Activated T-cell treated with anti-CD3 and anti-CD28 coated beads for 24 hours (primary cell): ENCODE results near the gene ARL6IP5.

Experiments used
- DNase-seq: peaks from one replicate; pipeline ENCODE4 v3.0.0-alpha.2; 2020; ENCODE audit warnings: low read depth

Gene ARL6IP5

GRCh38 chr3:69116897-69117296 lies 32.2 kb downstream of the ARL6IP5 start:
- DNase-seq: no peak

GRCh38 chr3:69118555-69118954 lies 33.8 kb downstream of the ARL6IP5 start:
- no peak for DNase-seq

- no peak for DNase-seq
Observed at GRCh38 chr3:69119138-69119537, 34.4 kb downstream of the ARL6IP5 start.

DNA sequence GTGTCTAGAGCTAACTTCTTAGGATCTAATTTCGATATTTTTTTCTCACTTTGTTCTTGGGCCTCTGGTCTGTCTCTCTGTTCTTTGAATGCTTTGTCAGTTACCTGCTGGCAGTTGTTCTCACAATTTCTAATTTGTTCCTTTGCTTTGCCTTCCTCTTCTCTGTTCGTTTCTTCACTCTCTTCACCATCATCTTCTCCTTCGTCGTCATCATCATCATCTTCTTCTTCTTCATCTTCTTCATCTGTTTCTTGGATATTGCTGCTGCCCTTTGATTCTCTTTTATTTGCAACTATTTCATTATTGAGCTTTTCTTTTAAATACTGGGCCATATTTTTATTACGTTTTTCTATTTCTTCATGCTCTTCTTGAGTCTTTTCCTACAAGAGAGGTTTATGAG lies 34.9 kb downstream of the ARL6IP5 start:
- DNase-seq: no peak

- DNase-seq: peak; percentile 77
Observed at GRCh38 chr3:69120879-69121464, 36.2 kb downstream of the ARL6IP5 start.

GRCh38 chr3:69121513-69121912 lies 36.8 kb downstream of the ARL6IP5 start:
- DNase-seq: no peak

GRCh38 chr3:69121950-69122349 lies 37.2 kb downstream of the ARL6IP5 start:
- no peak for DNase-seq

DNA sequence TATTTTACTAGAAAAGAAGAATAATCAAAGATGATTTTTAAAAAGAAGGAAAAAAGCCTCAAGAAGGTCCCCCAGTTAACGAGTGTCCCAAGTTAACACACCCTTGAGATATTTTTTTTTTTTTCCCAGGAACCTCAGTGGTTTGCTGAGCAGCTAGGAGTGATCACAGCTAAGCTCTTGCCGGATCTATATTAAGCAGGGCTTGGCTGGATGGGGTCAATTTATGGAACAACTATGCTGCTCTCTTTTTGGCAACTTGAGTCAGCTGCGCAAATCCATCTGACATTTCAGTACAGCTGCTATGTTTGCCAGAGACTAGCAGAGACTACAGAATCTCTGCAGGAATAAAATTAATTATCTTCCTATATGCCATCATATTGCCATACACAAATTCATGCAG lies 37.7 kb downstream of the ARL6IP5 start, which contains the start of gene LMOD3:
TSS of gene LMOD3 (minus strand) at position 193 of the 400 bp plus-strand sequence. CDS start 209 bp downstream, outside the sequence.
- DNase-seq: no peak

DNA sequence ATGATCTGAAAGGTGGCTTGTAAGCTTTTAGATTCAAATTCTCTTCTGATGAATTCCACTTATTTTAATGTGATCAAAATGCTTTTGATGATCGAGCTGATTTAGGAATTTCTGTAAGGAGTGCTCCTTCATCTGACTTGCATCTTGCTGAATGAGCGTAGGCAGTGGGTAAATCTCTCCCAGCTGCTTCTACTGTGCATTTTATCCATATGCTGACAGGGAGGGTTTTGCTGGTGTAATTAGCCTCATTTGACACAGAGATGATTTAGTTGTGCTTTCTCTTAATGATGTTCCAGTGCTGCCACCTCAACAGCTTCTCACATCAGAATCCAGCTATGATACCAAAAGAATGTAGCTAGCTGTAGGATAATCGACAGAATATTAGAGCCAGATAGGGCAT lies 41.5 kb downstream of the ARL6IP5 start:
- no peak for DNase-seq

GRCh38 chr3:69126999-69127398 lies 42.3 kb downstream of the ARL6IP5 start:
- no peak for DNase-seq

DNA sequence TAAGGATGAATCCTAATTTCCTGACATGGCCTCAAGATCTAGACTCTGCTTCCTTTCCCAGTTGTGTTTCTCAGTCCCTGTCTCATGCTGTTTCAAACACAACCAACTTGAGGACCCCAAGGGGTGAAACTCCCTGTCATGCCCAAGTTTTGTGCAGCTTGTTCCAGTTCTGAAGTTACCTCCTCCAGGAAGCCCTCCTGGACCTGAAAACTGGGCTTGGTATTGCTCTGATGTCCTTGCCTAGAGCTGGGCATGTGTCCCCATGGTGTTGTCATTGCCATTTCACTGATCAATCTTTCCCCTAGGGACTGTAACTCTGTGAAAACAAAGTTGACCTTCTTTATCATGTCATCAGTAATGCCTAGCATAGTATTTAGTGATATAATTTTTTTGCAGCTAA lies 43.8 kb downstream of the ARL6IP5 start:
- no peak for DNase-seq

DNA sequence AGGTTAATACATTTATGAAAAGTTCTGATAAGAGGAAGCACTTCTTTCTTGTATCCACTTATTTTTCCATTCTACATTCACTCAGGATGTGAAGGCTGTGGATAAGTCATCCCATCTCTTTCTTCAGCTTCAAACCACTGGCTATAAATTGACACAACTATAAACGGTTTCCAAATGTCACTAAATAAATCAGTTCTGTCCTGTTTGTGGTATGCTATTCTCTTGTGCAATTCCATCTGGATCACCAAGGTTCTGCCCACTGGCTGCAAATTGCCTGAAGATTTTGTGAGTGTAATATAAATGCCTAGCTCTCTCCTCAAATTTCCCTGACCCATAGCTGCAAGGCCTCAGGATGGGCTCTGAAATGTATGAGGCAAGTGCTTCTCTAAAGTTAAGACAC lies 44.8 kb downstream of the ARL6IP5 start:
- DNase-seq: no peak

GRCh38 chr3:69130689-69131088 lies 46.0 kb downstream of the ARL6IP5 start:
- no peak for DNase-seq

DNA sequence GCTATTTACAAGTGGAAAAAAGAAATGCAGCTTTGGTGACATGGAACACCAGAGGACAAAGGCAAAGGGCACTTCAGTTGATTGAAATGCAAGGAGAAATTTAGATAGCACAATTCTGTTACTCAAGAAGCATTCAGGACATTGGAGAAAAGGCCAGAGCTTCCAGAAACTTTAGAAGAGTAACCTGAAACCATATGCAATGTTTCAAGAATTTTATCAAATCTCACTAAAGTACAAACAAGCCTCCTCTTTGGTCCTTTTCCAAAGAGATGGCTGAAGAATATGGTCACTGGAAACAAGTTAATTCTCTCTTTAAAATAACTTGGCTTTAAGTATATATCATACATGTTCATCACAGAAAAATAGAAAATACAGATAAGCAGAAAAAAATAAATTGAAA lies 52.3 kb downstream of the ARL6IP5 start:
- DNase-seq: no peak

- DNase-seq: no peak
Observed at GRCh38 chr3:69137412-69137811, 52.7 kb downstream of the ARL6IP5 start.

GRCh38 chr3:69141313-69141712 lies 56.6 kb downstream of the ARL6IP5 start:
- no peak for DNase-seq

DNA sequence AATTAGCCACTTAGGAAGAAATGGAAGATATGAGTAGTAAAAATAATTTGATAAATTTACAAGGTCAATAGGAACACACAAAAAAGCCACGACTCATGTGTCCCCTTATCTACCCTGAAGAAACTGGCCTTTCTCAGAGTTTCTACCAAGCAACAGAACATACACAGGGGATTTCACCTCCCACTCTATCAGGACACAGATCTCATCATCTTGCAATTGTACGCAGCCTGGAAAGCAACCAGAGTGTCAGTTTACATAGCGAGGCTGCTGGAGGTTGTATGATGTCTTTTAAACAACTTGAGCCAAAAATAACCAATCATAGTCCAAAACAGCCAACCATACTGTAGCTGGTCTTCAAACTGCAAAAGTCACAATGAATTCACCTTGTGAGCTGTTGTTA lies 57.4 kb downstream of the ARL6IP5 start:
- no peak for DNase-seq

DNA sequence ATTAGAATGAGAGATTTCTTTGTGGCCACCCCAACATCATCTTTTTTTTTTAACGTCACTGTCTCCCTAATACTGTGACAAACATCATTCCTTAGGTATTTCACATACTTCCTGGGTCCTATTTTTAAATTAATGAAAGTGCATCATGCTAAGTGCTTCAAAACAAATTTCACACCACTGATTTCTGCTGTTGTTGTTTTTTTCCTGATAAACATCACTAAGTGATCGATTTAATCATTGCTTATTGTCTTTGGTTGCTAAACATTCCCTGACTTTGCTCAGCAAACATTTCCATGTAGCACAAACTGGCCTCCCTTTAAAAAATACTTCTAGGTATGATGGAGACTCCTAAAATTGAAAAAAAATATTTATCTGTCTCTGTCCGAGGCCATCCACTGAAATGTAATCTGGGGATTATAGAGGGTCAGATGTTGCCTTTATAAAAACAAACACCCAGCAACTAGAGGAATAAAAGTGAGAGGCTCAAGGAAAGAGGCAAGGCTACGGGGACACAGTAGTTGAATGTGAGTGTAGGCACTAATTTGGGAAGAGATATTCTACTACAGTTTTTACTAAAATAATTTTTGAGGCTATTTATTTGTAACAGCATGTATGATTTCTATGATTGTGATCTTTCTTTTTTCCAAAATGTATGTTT lies 58.2 kb downstream of the ARL6IP5 start:
- no peak for DNase-seq

GRCh38 chr3:69143612-69144011 lies 58.9 kb downstream of the ARL6IP5 start:
- no peak for DNase-seq

DNA sequence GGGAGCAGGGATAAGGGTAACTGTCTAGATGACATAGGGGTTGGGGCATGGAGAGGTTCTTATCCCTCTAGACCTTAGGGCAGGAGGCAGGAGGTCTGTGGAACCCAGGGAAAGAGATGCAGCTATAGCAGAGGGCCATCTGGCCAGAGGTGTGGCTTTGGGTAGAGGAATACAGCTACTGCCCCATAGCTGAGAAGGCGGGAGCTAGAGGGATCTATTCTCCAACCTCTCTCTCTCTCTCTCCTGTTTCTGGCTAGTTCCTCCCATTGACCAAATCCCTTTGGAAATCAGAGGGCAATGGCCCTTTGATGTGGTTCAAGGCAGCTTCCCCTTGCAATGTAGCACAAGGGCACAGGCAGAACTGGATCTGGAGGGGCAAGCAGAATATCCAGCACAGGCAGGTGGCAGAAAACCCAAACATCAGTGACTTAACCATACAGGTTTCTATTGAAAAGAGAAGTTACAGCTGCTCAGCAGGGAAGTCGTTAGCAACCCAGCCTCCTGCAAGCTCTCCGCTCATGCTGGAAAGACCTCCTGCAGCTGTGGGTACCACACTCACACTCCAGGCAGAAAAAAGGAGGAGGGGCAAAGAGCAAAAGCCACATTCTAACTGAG lies 60.0 kb downstream of the ARL6IP5 start:
- DNase-seq: no peak

DNA sequence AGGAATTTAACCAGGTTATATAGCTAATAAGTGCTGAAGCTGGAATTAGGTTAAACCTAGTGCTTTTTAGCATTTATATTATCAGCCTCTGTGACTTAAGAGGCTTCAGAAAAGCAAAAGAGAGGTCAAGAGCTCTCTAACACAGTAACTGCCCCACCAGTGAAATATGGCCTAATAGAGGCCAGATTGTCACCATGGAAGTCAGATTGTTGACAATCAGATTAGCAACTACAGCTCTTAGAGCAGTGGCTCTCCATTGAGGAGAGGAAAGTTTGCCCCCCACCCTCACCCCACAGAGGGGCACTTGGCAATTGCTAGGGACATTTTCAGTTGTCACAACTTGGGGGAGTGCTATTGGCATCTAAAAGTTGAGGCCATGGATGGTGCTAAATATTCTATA lies 61.0 kb downstream of the ARL6IP5 start:
- no peak for DNase-seq

DNA sequence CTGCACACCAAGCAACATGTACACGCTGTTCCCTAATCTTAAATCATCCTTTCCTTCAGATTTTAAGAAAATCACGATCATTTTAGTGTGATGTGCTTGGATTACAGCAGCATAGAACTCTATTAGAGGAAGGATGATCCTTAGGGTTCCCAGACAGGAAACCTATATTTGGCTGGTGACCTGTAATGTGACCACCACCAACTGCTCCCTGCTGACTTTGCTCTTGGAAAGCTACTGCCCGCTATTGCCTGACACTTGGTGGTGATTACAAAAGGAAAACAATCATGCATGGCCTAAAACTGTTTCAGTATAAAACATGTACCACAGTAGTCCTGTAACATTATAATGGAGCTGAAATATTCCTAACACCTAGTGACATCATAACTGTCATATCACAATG lies 64.8 kb downstream of the ARL6IP5 start:
- no peak for DNase-seq
